ENCODE results near the gene CCDC28A.
A peak's percentile ranks its signal among the peaks of the same experiment; 100 is the strongest.
"Not testable (repeated sequence)": the region's sequence is repeated elsewhere in the genome, so short reads cannot be mapped to it uniquely, and the experiment has no call there.

The CCDC28A gene

GRCh38 chr6:138773177-138774091 is at the start of gene CCDC28A:
TSS of gene CCDC28A (plus strand) at chr6:138773769. CDS start at chr6:138776121, 2,352 bp downstream.
- DNase-seq = peak; percentile 93

GRCh38 chr6:138724015-138724414 is 49.6 kb upstream of the CCDC28A start:
- no peak for DNase-seq

- no peak for DNase-seq
Observed at GRCh38 chr6:138726066-138726756, 47.4 kb upstream of the CCDC28A start.

GRCh38 chr6:138726757-138727097 is 46.8 kb upstream of the CCDC28A start:
- no peak for DNase-seq

GRCh38 chr6:138727182-138727581 is 46.4 kb upstream of the CCDC28A start:
- no peak for DNase-seq

GRCh38 chr6:138728662-138729061 is 44.9 kb upstream of the CCDC28A start:
- DNase-seq = no peak

- DNase-seq = not testable (repeated sequence)
Observed at GRCh38 chr6:138730037-138730436, 43.5 kb upstream of the CCDC28A start.

- DNase-seq = no peak
Observed at GRCh38 chr6:138734585-138734984, 39.0 kb upstream of the CCDC28A start.

- no peak for DNase-seq
Observed at GRCh38 chr6:138736640-138737039, 36.9 kb upstream of the CCDC28A start.

GRCh38 chr6:138752017-138752416 is 21.6 kb upstream of the CCDC28A start:
- no peak for DNase-seq

- DNase-seq = no peak
Observed at GRCh38 chr6:138757136-138757535, 16.4 kb upstream of the CCDC28A start.

GRCh38 chr6:138765896-138766655 is 7.5 kb upstream of the CCDC28A start:
- peak; percentile 43 for DNase-seq

- DNase-seq = no peak
Observed at GRCh38 chr6:138769102-138769676, 4.4 kb upstream of the CCDC28A start.

GRCh38 chr6:138772596-138773176 is 883 bp upstream of the CCDC28A start:
- DNase-seq = no peak

- no peak for DNase-seq
Observed at GRCh38 chr6:138774370-138774769, 801 bp downstream of the CCDC28A start.

GRCh38 chr6:138776659-138777058 is 3.1 kb downstream of the CCDC28A start:
- DNase-seq = no peak

- no peak for DNase-seq
Observed at GRCh38 chr6:138778331-138778730, 4.8 kb downstream of the CCDC28A start.

GRCh38 chr6:138782243-138782642 is 8.7 kb downstream of the CCDC28A start:
- no peak for DNase-seq

GRCh38 chr6:138785079-138785478 is 11.5 kb downstream of the CCDC28A start:
- DNase-seq = peak; percentile 13

- DNase-seq = peak; percentile 23
Observed at GRCh38 chr6:138785980-138786379, 12.4 kb downstream of the CCDC28A start.

GRCh38 chr6:138787138-138787537 is 13.6 kb downstream of the CCDC28A start:
- no peak for DNase-seq

GRCh38 chr6:138795809-138796603 is 22.4 kb downstream of the CCDC28A start, which contains the start of gene ECT2L:
TSS of gene ECT2L (plus strand) at chr6:138796087. CDS start at chr6:138813275, 17,188 bp downstream.
- DNase-seq = no peak
